ENCODE results near the gene LSMEM2.

DNA sequence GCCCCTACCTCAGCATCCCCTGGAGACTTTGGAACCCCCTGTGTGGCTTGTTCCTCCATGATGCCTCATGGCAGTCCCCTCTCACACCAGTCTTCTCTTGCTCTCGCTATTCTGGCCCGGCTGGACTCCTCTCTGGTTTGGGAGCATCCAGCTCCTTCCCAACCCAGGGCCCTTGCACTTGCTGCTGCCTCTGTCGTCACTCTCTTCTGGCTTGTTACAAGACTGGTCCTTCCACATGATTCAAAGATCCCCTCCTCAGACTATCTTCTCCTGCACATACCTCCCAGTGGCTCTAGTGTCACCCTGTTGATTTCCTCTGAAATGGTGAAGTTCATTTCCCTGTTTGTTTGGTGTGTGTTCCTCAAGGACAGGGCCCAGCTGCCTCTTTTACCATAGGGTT is 49.4 kb upstream of the LSMEM2 start:
- no peak for TF ChIP-seq CTCF (IDR thresholded peaks at IDR 0.05)
- no peak for TF ChIP-seq POLR2AphosphoS5 (IDR thresholded peaks at IDR 0.05)
- TF ChIP-seq POLR2A (IDR thresholded peaks at IDR 0.05): no peak
